Activated T-cell treated with anti-CD3 and anti-CD28 coated beads, Interleukin-2, amount 50 U/mL, for 72 hours (primary cell): ENCODE data around the gene CUL2. TPM values are rescaled to one million over a fixed set of nuclear protein-coding genes. Genes with fewer than 3 reads are reported as not detected.
"Not testable (repeated sequence)": the region's sequence is repeated elsewhere in the genome, so short reads cannot be mapped to it uniquely, and the experiment has no call there.

Experiments
- ATAC-seq, 2 donors: fragments of 150-1000 bp; cut with Tn5 transposase; replicated peaks in 1 of 2; 2 replicates each; pipeline ENCODE4 v1.10.0; 2021; ENCODE audit warnings: moderate library complexity in 2 of 2, mild to moderate bottlenecking in 1 of 2
- DNase-seq, 2 donors: peaks; one replicate each; pipeline ENCODE4 v3.0.0; 2021 to 2022; ENCODE audit warnings: mixed read lengths in 1 of 2
- H3K27ac Mint-ChIP-seq: one replicate; pipeline ENCODE4 v1.8.0; 2022; ENCODE audit warnings: mild to moderate bottlenecking, moderate library complexity, mixed read lengths
- H3K27me3 Mint-ChIP-seq: one replicate; pipeline ENCODE4 v1.8.0; 2022; ENCODE audit warnings: low read depth, mixed read lengths
- H3K36me3 Mint-ChIP-seq, 2 donors: one replicate each; pipeline ENCODE4 v1.8.0; 2022; ENCODE audit warnings: mixed read lengths in 2 of 2, mild to moderate bottlenecking in 1 of 2; ENCODE audit not compliant: insufficient read depth in 2 of 2
- H3K4me1 Mint-ChIP-seq: one replicate; pipeline ENCODE4 v1.8.0; 2022; ENCODE audit warnings: low read depth, mixed read lengths
- H3K4me3 Mint-ChIP-seq, 2 donors: one replicate each; pipeline ENCODE4 v1.8.0; 2022; ENCODE audit warnings: mild to moderate bottlenecking in 2 of 2, mixed read lengths in 2 of 2, moderate library complexity in 2 of 2
- H3K9me3 Mint-ChIP-seq, 2 donors: one replicate each; pipeline ENCODE4 v1.8.0; 2022; ENCODE audit warnings: mixed read lengths in 2 of 2
- total RNA-seq, 2 donors: library from RNA; stranded (reverse); gene quantifications; one replicate each; pipeline ENCODE4 v1.2.3, GENCODE V29; 2022

CUL2 gene
- total RNA-seq, 2 donors from 2014 or later = 33.7 to 37.9 TPM

DNA sequence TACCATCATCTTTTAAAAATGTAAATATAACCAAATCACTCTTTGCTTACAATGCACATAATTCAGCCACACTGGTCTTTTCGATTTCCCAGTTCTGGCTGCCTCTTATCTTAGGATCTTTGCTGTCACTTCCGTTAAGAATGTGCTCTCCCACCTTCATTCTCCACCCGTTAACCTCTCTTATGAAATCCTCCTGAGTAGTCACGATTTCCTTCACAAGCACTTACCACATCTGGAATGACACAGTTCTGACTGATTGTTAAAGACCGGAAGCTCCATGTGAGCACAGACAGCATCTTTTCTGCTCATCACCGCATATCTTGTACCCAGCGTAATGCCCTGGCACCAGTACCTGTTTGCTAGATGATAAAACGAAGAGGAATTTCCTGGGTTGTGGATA, 84.3 kb downstream of the CUL2 start:
- no peak overlapping the region for H3K27ac Mint-ChIP-seq
- H3K9me3 Mint-ChIP-seq = no peaks in the 10 kb centered on the region
- H3K4me3 Mint-ChIP-seq = no peak overlapping the region
- H3K4me1 Mint-ChIP-seq = no peaks in the 10 kb centered on the region
- no peak for DNase-seq
- H3K27me3 Mint-ChIP-seq = no peaks in the 10 kb centered on the region
- H3K36me3 Mint-ChIP-seq = peaks cover 0 to 5% of the 10 kb centered on the region in 2 donors
- no peak for ATAC-seq

DNA sequence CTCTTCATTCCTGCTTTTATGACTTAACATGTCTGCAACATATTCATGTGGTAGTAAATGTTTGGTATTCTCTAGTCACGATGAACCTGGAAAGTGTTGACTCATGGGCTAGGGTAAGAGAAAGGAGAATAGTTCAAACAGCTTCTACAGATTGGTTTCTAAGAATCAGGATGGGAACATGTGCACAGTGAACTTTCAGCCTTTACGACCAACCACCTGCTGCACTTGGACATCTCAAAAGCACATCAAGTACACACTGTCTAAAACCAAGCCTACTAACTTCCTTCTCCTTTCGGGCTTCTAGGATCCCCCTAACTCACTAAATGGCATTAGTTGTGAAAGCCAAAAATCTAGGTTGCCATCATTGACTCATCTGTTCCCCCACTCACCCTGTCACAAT, 85.5 kb downstream of the CUL2 start:
- peaks cover 0 to 3% of the 10 kb centered on the region in 2 donors for H3K36me3 Mint-ChIP-seq
- DNase-seq = no peak
- no peak overlapping the region for H3K4me3 Mint-ChIP-seq
- H3K4me1 Mint-ChIP-seq = no peaks in the 10 kb centered on the region
- H3K27me3 Mint-ChIP-seq = no peaks in the 10 kb centered on the region
- H3K9me3 Mint-ChIP-seq = no peaks in the 10 kb centered on the region
- no peak overlapping the region for H3K27ac Mint-ChIP-seq
- no peak for ATAC-seq

DNA sequence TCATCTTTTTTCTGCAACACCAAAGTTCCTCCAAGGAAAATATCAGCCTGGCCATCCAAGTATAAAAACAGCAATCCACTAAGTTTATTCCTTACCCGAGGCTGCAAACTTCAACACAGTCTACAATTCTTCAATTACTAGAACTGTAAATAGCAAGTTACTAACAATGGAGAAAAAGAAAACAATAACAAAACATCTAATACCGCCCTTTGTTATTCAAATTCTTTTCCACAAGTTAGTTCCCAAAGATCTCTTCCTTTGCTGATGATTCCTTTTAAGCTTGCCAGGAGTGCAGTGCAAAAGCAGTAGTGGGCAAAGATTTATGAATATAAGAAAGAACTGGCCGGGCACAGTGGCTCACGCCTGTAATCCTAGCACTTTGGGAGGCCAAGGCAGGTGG, 86.2 kb downstream of the CUL2 start:
- H3K36me3 Mint-ChIP-seq = peaks cover 0 to 3% of the 10 kb centered on the region in 2 donors
- DNase-seq = no peak
- H3K4me3 Mint-ChIP-seq = no peak overlapping the region
- H3K27ac Mint-ChIP-seq = no peak overlapping the region
- H3K9me3 Mint-ChIP-seq = no peaks in the 10 kb centered on the region
- H3K27me3 Mint-ChIP-seq = no peaks in the 10 kb centered on the region
- no peaks in the 10 kb centered on the region for H3K4me1 Mint-ChIP-seq
- no peak for ATAC-seq

GRCh38 chr10:35000936-35001335, 89.2 kb downstream of the CUL2 start:
- no peak for ATAC-seq
- Mint-ChIP-seq H3K4me1 (no peaks in the 10 kb centered on the region), H3K36me3 (no peaks in the 10 kb centered on the region), H3K9me3 (no peaks in the 10 kb centered on the region), H3K27me3 (no peaks in the 10 kb centered on the region), H3K27ac (no peak overlapping the region), H3K4me3 (no peak overlapping the region)
- DNase-seq = no peak

DNA sequence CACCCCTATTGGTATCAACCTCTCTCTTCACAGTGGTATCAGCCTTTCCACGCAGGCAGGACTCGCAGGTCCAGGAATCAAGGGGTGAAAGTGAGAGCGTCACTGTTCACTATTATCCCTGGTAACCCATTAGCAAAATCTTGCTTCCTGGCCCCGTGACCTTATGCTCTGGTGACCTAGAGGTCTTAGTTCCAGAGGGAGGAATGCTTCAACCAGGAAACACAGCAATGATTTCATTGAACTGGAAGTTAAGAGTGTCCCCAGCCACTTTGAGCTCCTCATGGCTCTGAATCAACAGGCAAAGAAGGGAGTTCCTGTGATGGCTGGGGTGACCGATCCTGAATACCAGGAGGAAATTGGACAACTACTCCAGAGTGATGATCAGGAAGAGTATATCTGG, 90.6 kb downstream of the CUL2 start:
- H3K27me3 Mint-ChIP-seq = no peaks in the 10 kb centered on the region
- no peaks in the 10 kb centered on the region for H3K36me3 Mint-ChIP-seq
- peaks cover 12% of the 10 kb centered on the region for H3K4me1 Mint-ChIP-seq
- no peak overlapping the region for H3K4me3 Mint-ChIP-seq
- H3K9me3 Mint-ChIP-seq = no peaks in the 10 kb centered on the region
- ATAC-seq (no peak), DNase-seq (no peak)
- H3K27ac Mint-ChIP-seq = no peak overlapping the region

DNA sequence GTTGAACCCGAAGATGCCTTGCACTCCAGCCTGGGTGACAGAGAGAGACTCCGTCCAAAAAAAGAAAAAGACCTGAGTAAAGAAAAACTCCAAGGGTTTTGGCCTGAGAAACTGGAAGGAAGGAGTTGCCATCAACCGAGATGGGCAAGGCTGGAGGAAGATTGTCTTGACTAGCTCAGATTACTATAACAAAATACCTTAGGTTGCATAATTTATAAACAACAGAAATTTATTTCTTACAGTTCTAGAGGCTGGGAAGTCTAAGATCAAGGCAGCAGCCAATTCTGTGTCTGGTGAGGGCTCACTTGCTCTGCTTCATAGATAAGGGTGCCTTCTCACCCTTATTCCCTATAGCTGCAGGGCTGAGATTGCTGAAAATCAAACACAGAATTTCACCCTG, 91.2 kb downstream of the CUL2 start:
- Mint-ChIP-seq H3K27ac (no peak overlapping the region), H3K36me3 (no peaks in the 10 kb centered on the region), H3K4me3 (no peak overlapping the region), H3K4me1 (peaks cover 17% of the 10 kb centered on the region), H3K27me3 (no peaks in the 10 kb centered on the region), H3K9me3 (no peaks in the 10 kb centered on the region)
- DNase-seq = no peak
- no peak for ATAC-seq

- Mint-ChIP-seq H3K9me3 (no peaks in the 10 kb centered on the region), H3K4me3 (no peak overlapping the region), H3K27ac (no peak overlapping the region), H3K4me1 (peaks cover 19% of the 10 kb centered on the region), H3K27me3 (no peaks in the 10 kb centered on the region), H3K36me3 (no peaks in the 10 kb centered on the region)
- DNase-seq (no peak), ATAC-seq (no peak)
Observed at GRCh38 chr10:34996843-34997242, 93.3 kb downstream of the CUL2 start.

GRCh38 chr10:34995925-34996324, 94.2 kb downstream of the CUL2 start:
- DNase-seq = no peak
- H3K36me3 Mint-ChIP-seq = no peaks in the 10 kb centered on the region
- no peaks in the 10 kb centered on the region for H3K27me3 Mint-ChIP-seq
- no peak overlapping the region for H3K27ac Mint-ChIP-seq
- peaks cover 19% of the 10 kb centered on the region for H3K4me1 Mint-ChIP-seq
- no peak for ATAC-seq
- no peaks in the 10 kb centered on the region for H3K9me3 Mint-ChIP-seq
- H3K4me3 Mint-ChIP-seq = no peak overlapping the region

DNA sequence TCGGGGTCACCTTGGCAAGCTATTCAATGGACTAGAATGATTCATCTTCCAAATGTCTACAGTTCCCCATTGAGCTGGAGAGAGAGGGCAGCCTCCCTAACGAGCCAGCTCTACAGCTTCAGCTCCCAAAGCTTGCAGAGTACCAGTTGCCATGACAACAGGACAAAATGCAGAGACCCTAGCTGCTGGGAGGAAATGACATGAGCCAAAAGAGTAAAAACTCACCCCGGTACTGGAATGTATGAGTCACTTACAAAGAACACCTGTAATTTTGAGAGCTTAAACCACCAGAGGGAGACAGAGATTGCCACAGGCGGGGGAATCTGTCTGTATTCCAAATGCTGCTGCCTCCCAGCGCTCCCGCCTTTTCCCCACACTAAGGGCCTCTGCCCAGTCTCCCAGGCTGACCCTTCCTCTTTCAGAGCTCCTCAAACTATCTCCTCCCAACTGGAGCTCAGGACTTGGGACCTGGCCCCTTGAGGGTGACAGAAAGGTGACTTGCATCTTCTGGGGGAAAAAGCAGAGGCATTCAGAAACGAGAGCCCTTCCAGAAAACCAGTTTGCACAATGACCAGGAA, 95.5 kb downstream of the CUL2 start:
- H3K4me3 Mint-ChIP-seq = peak overlapping the region in 1 of 2 donors; percentile 18
- H3K4me1 Mint-ChIP-seq = peaks cover 19% of the 10 kb centered on the region
- H3K27ac Mint-ChIP-seq = peak overlapping the region; percentile 79

GRCh38 chr10:34993782-34994181, 96.4 kb downstream of the CUL2 start:
- no peak for DNase-seq
- Mint-ChIP-seq H3K4me3 (no peak overlapping the region), H3K4me1 (peaks cover 19% of the 10 kb centered on the region), H3K36me3 (no peaks in the 10 kb centered on the region), H3K9me3 (no peaks in the 10 kb centered on the region), H3K27ac (no peak overlapping the region), H3K27me3 (no peaks in the 10 kb centered on the region)
- no peak for ATAC-seq

More for the DNA sequence above, 95.5 kb downstream of the CUL2 start:
- H3K27me3 Mint-ChIP-seq = no peaks in the 10 kb centered on the region
- DNase-seq (peak; percentile 60 to 63), ATAC-seq (peak; percentile 95)
- H3K36me3 Mint-ChIP-seq = no peaks in the 10 kb centered on the region
- no peaks in the 10 kb centered on the region for H3K9me3 Mint-ChIP-seq

DNA sequence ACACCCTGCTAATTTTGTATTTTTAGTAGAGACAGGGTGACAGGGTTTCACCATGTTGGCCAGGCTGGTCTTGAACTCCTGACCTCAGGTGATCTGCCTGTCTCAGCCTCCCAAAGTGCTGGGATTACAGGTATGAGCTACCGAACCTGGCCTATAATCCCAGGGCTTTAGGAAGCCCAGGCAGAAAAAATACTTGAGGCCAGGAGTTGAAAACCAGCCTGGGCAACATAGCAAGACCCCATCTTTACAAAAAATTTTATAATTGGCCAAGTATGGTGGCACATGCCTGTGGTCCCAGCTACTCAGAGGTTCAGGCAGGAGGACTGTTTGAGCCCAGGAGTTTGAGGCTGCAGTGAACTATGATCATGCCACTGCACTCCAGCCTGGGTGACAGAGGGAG, 99.0 kb downstream of the CUL2 start:
- not testable (repeated sequence) for H3K36me3 Mint-ChIP-seq, H3K9me3 Mint-ChIP-seq, ATAC-seq, DNase-seq, H3K4me3 Mint-ChIP-seq, H3K27ac Mint-ChIP-seq, H3K27me3 Mint-ChIP-seq
- peaks cover 19% of the 10 kb centered on the region for H3K4me1 Mint-ChIP-seq

GRCh38 chr10:34988397-34989067, 101.6 kb downstream of the CUL2 start:
- Mint-ChIP-seq H3K4me1 (no peaks in the 10 kb centered on the region), H3K36me3 (peaks cover 2 to 3% of the 10 kb centered on the region in 2 donors)

DNA sequence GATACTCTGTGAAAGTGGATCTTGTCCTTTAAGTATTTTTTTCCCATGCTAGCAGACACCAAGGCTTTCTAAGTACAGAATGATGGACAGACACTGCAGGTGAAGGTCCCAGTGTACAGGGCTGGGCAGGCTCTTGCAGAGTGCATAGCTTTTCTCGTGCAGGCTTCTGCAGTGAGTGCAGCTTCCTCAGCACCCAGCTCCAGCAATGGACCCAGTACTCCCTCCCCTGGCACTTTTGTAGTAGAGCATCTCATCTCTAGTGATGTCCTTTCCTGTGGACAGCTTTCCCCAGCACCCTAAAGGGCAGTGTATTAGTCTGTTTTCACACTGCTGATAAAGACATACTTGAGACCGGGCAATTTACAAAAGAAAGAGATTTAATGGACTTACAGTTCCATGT, 104.3 kb downstream of the CUL2 start:
- no peak overlapping the region for H3K4me3 Mint-ChIP-seq
- ATAC-seq (no peak), DNase-seq (no peak)
- H3K9me3 Mint-ChIP-seq = peaks cover 3 to 6% of the 10 kb centered on the region in 2 donors
- H3K27me3 Mint-ChIP-seq = no peaks in the 10 kb centered on the region
- no peaks in the 10 kb centered on the region for H3K4me1 Mint-ChIP-seq
- no peak overlapping the region for H3K27ac Mint-ChIP-seq
- peaks cover 2 to 3% of the 10 kb centered on the region in 2 donors for H3K36me3 Mint-ChIP-seq

More at GRCh38 chr10:34988397-34989067, 101.6 kb downstream of the CUL2 start:
- H3K27me3 Mint-ChIP-seq = no peaks in the 10 kb centered on the region
- DNase-seq (no peak), ATAC-seq (no peak)
- H3K4me3 Mint-ChIP-seq = no peak overlapping the region
- peaks cover 3 to 6% of the 10 kb centered on the region in 2 donors for H3K9me3 Mint-ChIP-seq
- H3K27ac Mint-ChIP-seq = no peak overlapping the region

GRCh38 chr10:34985146-34985545, 105.0 kb downstream of the CUL2 start:
- H3K36me3 Mint-ChIP-seq = peaks cover 2 to 3% of the 10 kb centered on the region in 2 donors
- peaks cover 3 to 6% of the 10 kb centered on the region in 2 donors for H3K9me3 Mint-ChIP-seq
- ATAC-seq = no peak
- H3K4me3 Mint-ChIP-seq = no peak overlapping the region
- no peak for DNase-seq
- no peaks in the 10 kb centered on the region for H3K27me3 Mint-ChIP-seq
- H3K4me1 Mint-ChIP-seq = no peaks in the 10 kb centered on the region
- H3K27ac Mint-ChIP-seq = no peak overlapping the region
